ENCODE measurements around the gene ITIH2. TPM values are rescaled to one million over a fixed set of nuclear protein-coding genes. Genes with fewer than 3 reads are reported as not detected.

Gene ITIH2
- total RNA-seq, 1 experiment from 2014 or later, result not detected

GRCh38 chr10:7715515-7715914, 12.4 kb downstream of the ITIH2 start:
- BruUV-seq (replicated peaks), result no TSS peak
- CTCF ChIA-PET, result no interaction called here
- Histone ChIP-seq H3K4me2 (ENCODE audit: low read length) (no peak overlapping the region), H3K9ac (ENCODE audit: low read length) (no peak overlapping the region), H3K27me3 (ENCODE audit: low read length) (peaks cover 20% of the 10 kb centered on the region; the same call in 1 of the 2 replicates), H3K9me3 (ENCODE audit: low read length) (no peaks in the 10 kb centered on the region), H3K79me2 (ENCODE audit: low read length) (no peaks in the 10 kb centered on the region), H3K36me3 (ENCODE audit: low read depth, low read length) (no peaks in the 10 kb centered on the region), H2AFZ (ENCODE audit: low read length) (no peak overlapping the region), H3K4me3 (ENCODE audit: low read length) (no peak overlapping the region), H3K4me1 (ENCODE audit: insufficient read depth, low read length) (no peaks in the 10 kb centered on the region), H3K27ac (ENCODE audit: low read length) (no peak overlapping the region), H3F3A (ENCODE audit: low read length, unreplicated experiment) (no peaks in the 10 kb centered on the region), H4K20me1 (ENCODE audit: low read length) (no peaks in the 10 kb centered on the region), H3K9me2 (replicated peaks; ENCODE audit: low read length) (no peaks in the 10 kb centered on the region)
- TF ChIP-seq EZH2 (IDR thresholded peaks at IDR 0.05; ENCODE audit: low read length, unreplicated experiment) (no peak), EZH2phosphoT487 (IDR thresholded peaks at IDR 0.05; ENCODE audit: borderline replicate concordance, low read length) (no peak), CTCF (conservative IDR thresholded peaks at IDR 0.05; ENCODE audit: low read depth, low read length) (no peak)
- POLR2A ChIA-PET (ENCODE audit: unreplicated experiment), result no interaction called here
- ATAC-seq (no peak), DNase-seq (no peak)
- intact Hi-C loops (cut with micrococcal nuclease), result no loop called here

GRCh38 chr10:7717767-7718166, 14.7 kb downstream of the ITIH2 start:
- Histone ChIP-seq H3F3A (ENCODE audit: low read length, unreplicated experiment) (no peaks in the 10 kb centered on the region), H3K4me2 (ENCODE audit: low read length) (no peak overlapping the region), H3K27ac (ENCODE audit: low read length) (no peak overlapping the region), H3K4me3 (ENCODE audit: low read length) (no peak overlapping the region), H3K36me3 (ENCODE audit: low read depth, low read length) (no peaks in the 10 kb centered on the region), H2AFZ (ENCODE audit: low read length) (no peak overlapping the region), H3K79me2 (ENCODE audit: low read length) (no peaks in the 10 kb centered on the region), H3K9ac (ENCODE audit: low read length) (no peak overlapping the region), H3K4me1 (ENCODE audit: insufficient read depth, low read length) (no peaks in the 10 kb centered on the region), H3K9me3 (ENCODE audit: low read length) (no peaks in the 10 kb centered on the region), H3K9me2 (replicated peaks; ENCODE audit: low read length) (no peaks in the 10 kb centered on the region), H3K27me3 (ENCODE audit: low read length) (peaks cover 38% of the 10 kb centered on the region), H4K20me1 (ENCODE audit: low read length) (no peaks in the 10 kb centered on the region)
- DNase-seq, result no peak
- BruUV-seq (replicated peaks), result no TSS peak
- POLR2A ChIA-PET (ENCODE audit: unreplicated experiment), result no interaction called here
- no peak for TF ChIP-seq EZH2 (IDR thresholded peaks at IDR 0.05; ENCODE audit: low read length, unreplicated experiment)
- no peak for TF ChIP-seq EZH2phosphoT487 (IDR thresholded peaks at IDR 0.05; ENCODE audit: borderline replicate concordance, low read length)
- TF ChIP-seq CTCF (conservative IDR thresholded peaks at IDR 0.05; ENCODE audit: low read depth, low read length), result no peak
- no peak for ATAC-seq
- CTCF ChIA-PET, result no interaction called here
- intact Hi-C loops (cut with micrococcal nuclease), result no loop called here

GRCh38 chr10:7718685-7719084, 15.6 kb downstream of the ITIH2 start:
- Histone ChIP-seq H3K9me3 (ENCODE audit: low read length) (no peaks in the 10 kb centered on the region), H3K4me3 (ENCODE audit: low read length) (no peak overlapping the region), H3K4me1 (ENCODE audit: insufficient read depth, low read length) (no peaks in the 10 kb centered on the region), H3K9me2 (replicated peaks; ENCODE audit: low read length) (no peaks in the 10 kb centered on the region), H3K27ac (ENCODE audit: low read length) (no peak overlapping the region), H3K4me2 (ENCODE audit: low read length) (no peak overlapping the region), H3K36me3 (ENCODE audit: low read depth, low read length) (no peaks in the 10 kb centered on the region), H3K27me3 (ENCODE audit: low read length) (peaks cover 39% of the 10 kb centered on the region), H3K79me2 (ENCODE audit: low read length) (no peaks in the 10 kb centered on the region), H2AFZ (ENCODE audit: low read length) (no peak overlapping the region), H4K20me1 (ENCODE audit: low read length) (no peaks in the 10 kb centered on the region), H3F3A (ENCODE audit: low read length, unreplicated experiment) (no peaks in the 10 kb centered on the region), H3K9ac (ENCODE audit: low read length) (no peak overlapping the region)
- ChIA-PET CTCF (no interaction called here), POLR2A (ENCODE audit: unreplicated experiment) (no interaction called here)
- no peak for DNase-seq
- intact Hi-C loops (cut with micrococcal nuclease), result no loop called here
- no peak for TF ChIP-seq EZH2 (IDR thresholded peaks at IDR 0.05; ENCODE audit: low read length, unreplicated experiment)
- no peak for ATAC-seq
- no TSS peak for BruUV-seq (replicated peaks)

Measured in PC-3 (cell line).